HG03469 (cell line): ENCODE measurements around the gene SERTAD3.
"Not testable (repeated sequence)": the region's sequence is repeated elsewhere in the genome, so short reads cannot be mapped to it uniquely, and the experiment has no call there.

Source experiments
- ATAC-seq: cut with Tn5 transposase; IDR thresholded peaks from one replicate; pipeline ENCODE4 v1.9.1; 2021; ENCODE audit warnings: mild to moderate bottlenecking, moderate library complexity, moderate number of reproducible peaks; ENCODE audit not compliant: unreplicated experiment

The SERTAD3 gene

GRCh38 chr19:40428197-40428596 lies 15.9 kb downstream of the SERTAD3 start:
- ATAC-seq = not testable (repeated sequence)

- ATAC-seq = peak; percentile 68
Measured at GRCh38 chr19:40425450-40426287, 18.5 kb downstream of the SERTAD3 start, which contains the start of gene SERTAD1. TSS of gene SERTAD1 (minus strand) at chr19:40425992. CDS start at chr19:40423546, 2,446 bp downstream.

- ATAC-seq = no peak
Measured at GRCh38 chr19:40424637-40425449, 19.3 kb downstream of the SERTAD3 start.

GRCh38 chr19:40423938-40424337 lies 20.2 kb downstream of the SERTAD3 start:
- no peak for ATAC-seq

GRCh38 chr19:40422748-40423566 lies 21.2 kb downstream of the SERTAD3 start:
- ATAC-seq = no peak

- no peak for ATAC-seq
Measured at GRCh38 chr19:40421993-40422747, 22.0 kb downstream of the SERTAD3 start.

GRCh38 chr19:40420766-40421765 lies 23.1 kb downstream of the SERTAD3 start:
- no peak for ATAC-seq

- no peak for ATAC-seq
Measured at GRCh38 chr19:40420451-40420765, 23.7 kb downstream of the SERTAD3 start.

- ATAC-seq = no peak
Measured at GRCh38 chr19:40419780-40420179, 24.4 kb downstream of the SERTAD3 start.

- ATAC-seq = no peak
Measured at GRCh38 chr19:40419066-40419612, 25.0 kb downstream of the SERTAD3 start.

- ATAC-seq = no peak
Measured at GRCh38 chr19:40418040-40418439, 26.1 kb downstream of the SERTAD3 start.

- ATAC-seq = no peak
Measured at GRCh38 chr19:40417643-40417981, 26.5 kb downstream of the SERTAD3 start.

- ATAC-seq = no peak
Measured at GRCh38 chr19:40416918-40417642, 27.1 kb downstream of the SERTAD3 start.

GRCh38 chr19:40415768-40416167 lies 28.4 kb downstream of the SERTAD3 start:
- ATAC-seq = no peak

GRCh38 chr19:40414542-40415535 lies 29.3 kb downstream of the SERTAD3 start:
- no peak for ATAC-seq

GRCh38 chr19:40413291-40413845 lies 30.8 kb downstream of the SERTAD3 start, which contains the start of gene PRX:
TSS of gene PRX (minus strand) at chr19:40413378. CDS start at chr19:40407932, 5,446 bp downstream.
- ATAC-seq = no peak

- no peak for ATAC-seq
Measured at GRCh38 chr19:40412866-40413265, 31.3 kb downstream of the SERTAD3 start.
